SK-N-SH treated with all-trans-retinoic acid at 6 μM for 48 hours (cell line): Measurements from ENCODE around the gene EDAR.

Experiments used
- ATAC-seq: fragments of 200-7000 bp; cut with Tn5 transposase; 3 replicates; pipeline ENCODE4 v1.9.1; 2020; ENCODE audit warnings: mild to moderate bottlenecking, moderate library complexity
- ARNTL ChIP-seq: fragments of 450-650 bp; formaldehyde crosslinking; IDR thresholded peaks from 2 replicates; pipeline ENCODE4 v1.5.0; 2020; ENCODE audit warnings: low read depth, mild to moderate bottlenecking, moderate library complexity, borderline replicate concordance
- BACH2 ChIP-seq: fragments of 250-450 bp; sonication (Bioruptor Pico); IDR thresholded peaks from 2 replicates; pipeline ENCODE4 v1.9.0; 2021; ENCODE audit warnings: mild to moderate bottlenecking, borderline replicate concordance
- CSDC2 ChIP-seq: fragments of 250-450 bp; sonication (Bioruptor Pico); IDR thresholded peaks from 2 replicates; pipeline ENCODE4 v1.5.0; 2020; ENCODE audit warnings: mild to moderate bottlenecking, moderate library complexity
- CSRNP3 ChIP-seq: fragments of 250-450 bp; sonication (Bioruptor Pico); IDR thresholded peaks from 2 replicates; pipeline ENCODE4 v1.5.1; 2021; ENCODE audit warnings: mild to moderate bottlenecking, moderate library complexity
- ESRRG ChIP-seq: fragments of 250-450 bp; sonication (Bioruptor Pico); IDR thresholded peaks from 2 replicates; pipeline ENCODE4 v1.6.1; 2021; ENCODE audit warnings: mild to moderate bottlenecking
- GLIS3 ChIP-seq: fragments of 250-450 bp; sonication (Bioruptor Pico); IDR thresholded peaks from 2 replicates; pipeline ENCODE4 v1.5.0; 2020; ENCODE audit warnings: mild to moderate bottlenecking, moderate library complexity
- ISL1 ChIP-seq: fragments of 250-450 bp; sonication (Bioruptor Pico); IDR thresholded peaks from 2 replicates; pipeline ENCODE4 v2.1.2; 2022; ENCODE audit warnings: mild to moderate bottlenecking, moderate library complexity
- OSR1 ChIP-seq: fragments of 250-450 bp; sonication (Bioruptor Pico); IDR thresholded peaks from 2 replicates; pipeline ENCODE4 v1.8.0; 2022; ENCODE audit warnings: moderate library complexity, mild to moderate bottlenecking, inconsistent platforms
- POU6F1 ChIP-seq: fragments of 250-450 bp; sonication (Bioruptor Pico); IDR thresholded peaks from 2 replicates; pipeline ENCODE4 v1.8.0; 2021; ENCODE audit warnings: low read depth, mild to moderate bottlenecking, moderate library complexity, borderline replicate concordance
- PPARA ChIP-seq: fragments of 250-450 bp; sonication (Bioruptor Pico); IDR thresholded peaks from 2 replicates; pipeline ENCODE4 v1.5.0; 2020; ENCODE audit warnings: mild to moderate bottlenecking, borderline replicate concordance
- RARB ChIP-seq: fragments of 250-450 bp; sonication (Bioruptor Pico); IDR thresholded peaks from 2 replicates; pipeline ENCODE4 v1.8.0; 2021; ENCODE audit warnings: mild to moderate bottlenecking, moderate library complexity
- SNAI2 ChIP-seq: fragments of 250-450 bp; sonication (Bioruptor Pico); IDR thresholded peaks from 2 replicates; pipeline ENCODE4 v1.5.0; 2020; ENCODE audit warnings: mild to moderate bottlenecking, moderate library complexity
- TCF4 ChIP-seq: fragments of 250-450 bp; sonication (Bioruptor Pico); IDR thresholded peaks from 2 replicates; pipeline ENCODE4 v1.8.0; 2021; ENCODE audit warnings: mild to moderate bottlenecking, moderate library complexity, borderline replicate concordance
- TOX ChIP-seq: fragments of 250-450 bp; sonication (Bioruptor Pico); IDR thresholded peaks from 2 replicates; pipeline ENCODE4 v1.8.0; 2021; ENCODE audit warnings: mild to moderate bottlenecking, moderate library complexity, borderline replicate concordance
- ZC3H10 ChIP-seq: fragments of 250-450 bp; sonication (Bioruptor Pico); IDR thresholded peaks from 2 replicates; pipeline ENCODE4 v1.5.1; 2021; ENCODE audit warnings: mild to moderate bottlenecking, moderate library complexity
- ZFP3 ChIP-seq: fragments of 250-450 bp; sonication (Bioruptor Pico); IDR thresholded peaks from 2 replicates; pipeline ENCODE4 v1.5.0; 2020; ENCODE audit warnings: mild to moderate bottlenecking, moderate library complexity
- ZFP30 ChIP-seq: fragments of 450-650 bp; formaldehyde crosslinking; IDR thresholded peaks from 2 replicates; pipeline ENCODE4 v1.5.0; 2022; ENCODE audit warnings: mild to moderate bottlenecking, moderate library complexity
- ZNF565 ChIP-seq: fragments of 450-650 bp; formaldehyde crosslinking; conservative IDR thresholded peaks from 2 replicates; pipeline ENCODE4 v1.5.0; 2020; ENCODE audit warnings: low read depth, mild to moderate bottlenecking, moderate library complexity
- ZNF70 ChIP-seq: fragments of 450-650 bp; formaldehyde crosslinking; IDR thresholded peaks from 2 replicates; pipeline ENCODE4 v1.5.0; 2020; ENCODE audit warnings: mild to moderate bottlenecking, moderate library complexity
- ZNF8 ChIP-seq: fragments of 450-650 bp; formaldehyde crosslinking; IDR thresholded peaks from 2 replicates; pipeline ENCODE4 v1.5.0; 2020; ENCODE audit warnings: mild to moderate bottlenecking, moderate library complexity
- TF ChIP-seq, protein P1 (sequence below): fragments of 250-450 bp; sonication (Bioruptor Pico); IDR thresholded peaks from 2 replicates; pipeline ENCODE4 v1.8.0; 2020; ENCODE audit warnings: mild to moderate bottlenecking, moderate library complexity, borderline replicate concordance
- TF ChIP-seq, protein P2 (sequence below): fragments of 250-450 bp; sonication (Bioruptor Pico); IDR thresholded peaks from 2 replicates; pipeline ENCODE4 v1.5.0; 2020; ENCODE audit warnings: mild to moderate bottlenecking, moderate library complexity
- TF ChIP-seq, protein P3 (sequence below): fragments of 250-450 bp; sonication (Bioruptor Pico); IDR thresholded peaks from 2 replicates; pipeline ENCODE4 v1.5.1; 2020; ENCODE audit warnings: low read depth, mild to moderate bottlenecking, moderate library complexity

The EDAR gene

DNA sequence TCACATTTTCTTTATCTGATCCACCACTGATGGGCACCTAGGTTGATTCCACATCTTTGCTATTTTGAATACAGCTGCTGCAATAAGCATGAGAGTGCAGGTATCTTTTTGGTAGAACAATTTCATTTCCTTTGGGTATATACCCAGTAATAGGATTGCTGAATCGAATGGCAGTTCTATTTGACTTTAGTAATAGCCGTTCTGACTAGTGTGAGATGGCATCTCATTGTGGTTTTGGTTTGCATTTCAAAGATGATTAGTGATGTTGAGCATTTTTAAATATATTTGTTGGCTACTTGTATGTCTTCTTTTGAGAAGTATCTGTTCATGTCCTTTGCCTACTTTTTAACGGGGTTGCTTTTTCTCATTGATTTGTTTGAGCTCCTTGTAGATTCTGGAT is 130.1 kb downstream of the EDAR start:
- TF ChIP-seq SNAI2 (CRISPR knock-in tag): no peak
- no peak for TF ChIP-seq ZFP3
- TF ChIP-seq CSRNP3 (CRISPR knock-in tag): no peak
- no peak for TF ChIP-seq ZC3H10 (CRISPR knock-in tag)
- TF ChIP-seq GLIS3 (CRISPR knock-in tag): no peak
- no peak for TF ChIP-seq RARB (CRISPR knock-in tag)
- TF ChIP-seq BACH2 (CRISPR knock-in tag): no peak
- no peak for TF ChIP-seq ZNF70 (CRISPR knock-in tag)
- TF ChIP-seq ZNF8 (CRISPR knock-in tag): no peak
- TF ChIP-seq PPARA (CRISPR knock-in tag): no peak
- TF ChIP-seq ZFP30 (CRISPR knock-in tag): no peak
- TF ChIP-seq ISL1 (CRISPR knock-in tag): no peak
- TF ChIP-seq, all 23 proteins: peak for 0
- no peak for ATAC-seq

DNA sequence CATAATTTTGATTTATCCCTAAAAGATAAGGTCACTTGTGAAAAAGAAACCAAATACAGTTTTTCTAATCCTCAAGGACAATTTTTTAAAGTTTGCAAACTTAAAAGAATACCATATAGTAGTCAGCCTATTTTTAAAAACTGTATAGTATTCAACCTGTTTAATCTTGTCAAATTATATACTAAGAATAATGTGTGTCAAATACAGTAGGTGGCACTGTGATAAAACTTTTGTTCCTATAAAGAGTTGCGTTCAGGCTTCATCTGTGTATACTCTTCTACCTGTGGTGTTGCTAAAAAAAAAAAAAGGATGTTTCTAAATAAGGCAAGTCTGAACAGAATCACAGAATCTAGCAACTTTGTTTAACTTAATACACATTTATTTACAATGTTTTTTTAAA is 133.8 kb downstream of the EDAR start:
- TF ChIP-seq OSR1 (CRISPR knock-in tag) (no peak), RARB (CRISPR knock-in tag) (no peak), GLIS3 (CRISPR knock-in tag) (no peak), BACH2 (CRISPR knock-in tag) (no peak), ZNF565 (CRISPR knock-in tag) (no peak), ESRRG (no peak), CSDC2 (CRISPR knock-in tag) (no peak), ZNF70 (CRISPR knock-in tag) (no peak), ZNF8 (CRISPR knock-in tag) (no peak), TOX (CRISPR knock-in tag) (no peak), ARNTL (CRISPR knock-in tag) (no peak)
- TF ChIP-seq, protein P1, sequence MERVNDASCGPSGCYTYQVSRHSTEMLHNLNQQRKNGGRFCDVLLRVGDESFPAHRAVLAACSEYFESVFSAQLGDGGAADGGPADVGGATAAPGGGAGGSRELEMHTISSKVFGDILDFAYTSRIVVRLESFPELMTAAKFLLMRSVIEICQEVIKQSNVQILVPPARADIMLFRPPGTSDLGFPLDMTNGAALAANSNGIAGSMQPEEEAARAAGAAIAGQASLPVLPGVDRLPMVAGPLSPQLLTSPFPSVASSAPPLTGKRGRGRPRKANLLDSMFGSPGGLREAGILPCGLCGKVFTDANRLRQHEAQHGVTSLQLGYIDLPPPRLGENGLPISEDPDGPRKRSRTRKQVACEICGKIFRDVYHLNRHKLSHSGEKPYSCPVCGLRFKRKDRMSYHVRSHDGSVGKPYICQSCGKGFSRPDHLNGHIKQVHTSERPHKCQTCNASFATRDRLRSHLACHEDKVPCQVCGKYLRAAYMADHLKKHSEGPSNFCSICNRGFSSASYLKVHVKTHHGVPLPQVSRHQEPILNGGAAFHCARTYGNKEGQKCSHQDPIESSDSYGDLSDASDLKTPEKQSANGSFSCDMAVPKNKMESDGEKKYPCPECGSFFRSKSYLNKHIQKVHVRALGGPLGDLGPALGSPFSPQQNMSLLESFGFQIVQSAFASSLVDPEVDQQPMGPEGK (CRISPR knock-in tag): no peak
- TF ChIP-seq, protein P2, sequence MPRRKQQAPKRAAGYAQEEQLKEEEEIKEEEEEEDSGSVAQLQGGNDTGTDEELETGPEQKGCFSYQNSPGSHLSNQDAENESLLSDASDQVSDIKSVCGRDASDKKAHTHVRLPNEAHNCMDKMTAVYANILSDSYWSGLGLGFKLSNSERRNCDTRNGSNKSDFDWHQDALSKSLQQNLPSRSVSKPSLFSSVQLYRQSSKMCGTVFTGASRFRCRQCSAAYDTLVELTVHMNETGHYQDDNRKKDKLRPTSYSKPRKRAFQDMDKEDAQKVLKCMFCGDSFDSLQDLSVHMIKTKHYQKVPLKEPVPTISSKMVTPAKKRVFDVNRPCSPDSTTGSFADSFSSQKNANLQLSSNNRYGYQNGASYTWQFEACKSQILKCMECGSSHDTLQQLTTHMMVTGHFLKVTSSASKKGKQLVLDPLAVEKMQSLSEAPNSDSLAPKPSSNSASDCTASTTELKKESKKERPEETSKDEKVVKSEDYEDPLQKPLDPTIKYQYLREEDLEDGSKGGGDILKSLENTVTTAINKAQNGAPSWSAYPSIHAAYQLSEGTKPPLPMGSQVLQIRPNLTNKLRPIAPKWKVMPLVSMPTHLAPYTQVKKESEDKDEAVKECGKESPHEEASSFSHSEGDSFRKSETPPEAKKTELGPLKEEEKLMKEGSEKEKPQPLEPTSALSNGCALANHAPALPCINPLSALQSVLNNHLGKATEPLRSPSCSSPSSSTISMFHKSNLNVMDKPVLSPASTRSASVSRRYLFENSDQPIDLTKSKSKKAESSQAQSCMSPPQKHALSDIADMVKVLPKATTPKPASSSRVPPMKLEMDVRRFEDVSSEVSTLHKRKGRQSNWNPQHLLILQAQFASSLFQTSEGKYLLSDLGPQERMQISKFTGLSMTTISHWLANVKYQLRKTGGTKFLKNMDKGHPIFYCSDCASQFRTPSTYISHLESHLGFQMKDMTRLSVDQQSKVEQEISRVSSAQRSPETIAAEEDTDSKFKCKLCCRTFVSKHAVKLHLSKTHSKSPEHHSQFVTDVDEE: no peak
- peak; percentile 71 for ATAC-seq

- TF ChIP-seq ARNTL (CRISPR knock-in tag) (no peak), GLIS3 (CRISPR knock-in tag) (no peak), ZC3H10 (CRISPR knock-in tag) (no peak), ZFP3 (no peak), TCF4 (CRISPR knock-in tag) (no peak), ESRRG (no peak), SNAI2 (CRISPR knock-in tag) (no peak), TOX (CRISPR knock-in tag) (no peak), PPARA (CRISPR knock-in tag) (no peak), ZNF70 (CRISPR knock-in tag) (no peak), POU6F1 (no peak), CSDC2 (CRISPR knock-in tag) (no peak), RARB (CRISPR knock-in tag) (no peak)
- TF ChIP-seq, protein P2: no peak
- TF ChIP-seq, protein P3, sequence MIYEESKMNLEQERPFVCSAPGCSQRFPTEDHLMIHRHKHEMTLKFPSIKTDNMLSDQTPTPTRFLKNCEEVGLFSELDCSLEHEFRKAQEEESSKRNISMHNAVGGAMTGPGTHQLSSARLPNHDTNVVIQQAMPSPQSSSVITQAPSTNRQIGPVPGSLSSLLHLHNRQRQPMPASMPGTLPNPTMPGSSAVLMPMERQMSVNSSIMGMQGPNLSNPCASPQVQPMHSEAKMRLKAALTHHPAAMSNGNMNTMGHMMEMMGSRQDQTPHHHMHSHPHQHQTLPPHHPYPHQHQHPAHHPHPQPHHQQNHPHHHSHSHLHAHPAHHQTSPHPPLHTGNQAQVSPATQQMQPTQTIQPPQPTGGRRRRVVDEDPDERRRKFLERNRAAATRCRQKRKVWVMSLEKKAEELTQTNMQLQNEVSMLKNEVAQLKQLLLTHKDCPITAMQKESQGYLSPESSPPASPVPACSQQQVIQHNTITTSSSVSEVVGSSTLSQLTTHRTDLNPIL (CRISPR knock-in tag): no peak
- TF ChIP-seq, all 23 proteins: peak for 0
- no peak for ATAC-seq
These were observed 134.5 kb downstream of the EDAR start for GRCh38 chr2:108854484-108854883.
